ENCODE results near the gene SORCS2.
A peak's percentile ranks its signal among the peaks of the same experiment; 100 is the strongest.
"Not testable (repeated sequence)": the region's sequence is repeated elsewhere in the genome, so short reads cannot be mapped to it uniquely, and the experiment has no call there.

The SORCS2 gene

DNA sequence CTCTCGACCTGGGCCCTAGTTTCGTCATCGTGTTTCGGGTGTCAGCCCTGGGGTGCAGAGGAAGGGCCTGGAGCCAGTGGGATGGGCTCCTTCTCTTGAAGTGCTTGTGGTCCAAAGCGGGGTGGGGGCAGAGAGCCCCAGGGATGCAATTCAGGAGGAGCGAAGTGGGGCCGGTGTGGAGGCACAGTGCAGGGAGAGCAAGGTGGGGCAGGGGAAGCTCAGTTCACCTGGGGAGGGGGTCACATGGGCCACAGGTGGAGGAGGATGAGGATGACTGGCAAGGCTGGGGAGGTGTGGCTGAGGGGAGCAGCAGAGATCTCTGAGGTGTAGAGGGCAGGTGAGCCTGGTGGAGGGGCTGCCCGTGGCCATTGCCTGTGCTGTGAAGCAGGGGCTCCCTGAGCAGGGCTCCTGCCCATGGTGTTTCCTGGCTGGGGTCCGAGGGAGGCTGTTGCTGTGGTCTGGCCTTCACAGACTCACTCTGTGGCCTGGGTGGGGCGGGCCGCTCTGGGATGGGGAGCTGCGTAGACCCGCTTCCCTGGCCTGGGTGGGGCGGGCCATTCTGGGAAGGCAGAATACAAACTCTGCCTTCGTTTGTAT lies 6.9 kb downstream of the SORCS2 start:
- DNase-seq (ENCODE audit: insufficient read length, low spot score): no peak
- FAIRE-seq: no peak

DNA sequence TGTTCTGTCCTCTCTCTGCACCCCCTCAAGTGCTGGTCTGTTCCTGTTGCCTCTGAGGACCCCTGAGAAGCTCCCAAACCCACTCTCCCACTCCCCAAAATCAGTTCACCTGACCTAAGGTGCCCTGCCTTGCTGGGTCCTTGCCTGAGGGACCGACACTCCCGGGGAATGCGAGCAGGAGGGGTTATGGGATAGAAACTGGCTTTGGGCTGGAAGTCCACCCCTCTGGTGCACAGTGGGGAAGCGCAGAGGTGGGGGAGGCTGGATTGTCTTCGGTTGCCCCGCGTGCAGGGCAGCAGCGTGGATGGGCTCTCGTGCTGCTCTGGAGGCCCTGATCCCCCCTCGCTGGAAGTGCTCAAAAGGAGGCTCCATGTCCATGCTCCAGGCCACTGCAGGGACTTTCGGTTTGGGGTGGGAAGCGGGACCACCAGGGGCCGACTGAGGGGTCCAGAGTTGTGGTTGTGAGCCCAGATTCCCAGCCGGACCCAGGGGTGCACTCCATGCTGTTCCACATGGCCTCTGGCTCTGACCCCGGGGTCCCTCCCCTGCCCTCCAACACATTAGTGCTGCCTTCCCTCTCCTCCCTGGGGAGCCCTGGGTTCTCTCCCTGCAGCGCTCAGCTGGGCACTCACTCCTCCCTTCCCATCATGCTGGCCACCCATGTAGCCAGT lies 7.6 kb downstream of the SORCS2 start:
- DNase-seq (ENCODE audit: insufficient read length, low spot score) (no peak), FAIRE-seq (no peak)

DNA sequence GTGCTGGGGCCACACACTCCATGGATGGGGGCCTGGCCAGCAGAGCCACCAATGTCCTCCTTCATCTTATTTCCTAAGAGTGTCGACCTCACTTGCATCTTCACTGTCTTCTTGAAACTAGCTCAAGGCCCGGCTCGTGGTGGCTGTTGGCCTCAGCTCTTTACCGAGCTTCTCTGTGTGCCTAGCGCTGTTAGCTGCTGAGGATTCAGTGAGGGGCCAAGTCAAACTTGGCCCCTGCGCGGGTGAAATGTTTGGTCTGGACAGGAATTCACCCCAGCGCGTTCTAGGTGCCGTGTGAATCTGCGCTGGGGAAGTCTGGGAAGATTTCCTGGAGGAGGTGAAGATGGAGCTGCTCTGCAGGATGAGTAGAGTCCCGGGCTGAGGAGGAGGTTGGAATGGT lies 8.5 kb downstream of the SORCS2 start:
- FAIRE-seq: no peak

DNA sequence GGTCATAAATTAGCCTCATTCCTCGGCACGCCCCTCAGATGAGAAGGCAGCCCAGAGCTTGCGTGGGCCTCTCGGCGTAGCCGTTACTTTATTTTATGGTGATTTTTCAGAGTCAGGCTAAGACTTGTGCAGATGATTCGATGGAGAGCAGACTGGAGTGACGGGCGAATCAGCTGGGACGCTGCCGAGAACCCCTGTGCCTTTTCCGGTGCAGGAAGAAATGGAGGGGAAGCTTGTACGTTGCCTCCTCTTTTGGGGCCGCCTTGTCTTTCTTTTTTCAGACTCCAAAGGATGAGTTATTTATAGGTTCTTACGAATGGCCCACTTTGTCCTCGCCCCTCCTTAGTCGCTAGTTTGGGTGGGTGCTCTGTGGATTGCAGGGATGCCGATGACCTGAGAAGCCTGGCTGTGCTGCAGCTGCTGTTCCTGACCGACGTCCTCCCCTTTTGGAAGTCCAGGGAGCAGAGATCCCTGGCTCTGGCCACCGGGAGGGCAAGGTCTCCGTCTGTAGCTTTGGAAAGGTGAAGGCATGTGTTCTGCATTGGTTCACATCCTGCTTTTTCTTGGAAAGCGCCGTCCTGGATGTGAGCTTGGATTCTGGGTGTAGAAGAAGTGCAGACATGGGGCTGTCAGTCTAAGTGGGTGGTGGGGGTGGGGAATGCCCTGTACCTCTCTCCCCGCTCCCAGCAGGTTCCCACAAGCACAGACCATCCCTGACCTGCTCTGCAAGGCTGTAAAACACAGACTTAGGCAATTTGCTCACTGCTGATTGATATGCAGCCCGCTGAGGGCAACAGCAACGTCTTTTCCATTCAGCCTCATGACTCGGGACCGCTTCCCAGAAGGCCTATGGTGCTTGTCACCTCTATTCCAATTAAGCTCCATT lies 9.3 kb downstream of the SORCS2 start:
- DNase-seq (ENCODE audit: insufficient read length, low spot score) (no peak), FAIRE-seq (no peak)

More for the DNA sequence above, 8.5 kb downstream of the SORCS2 start:
- DNase-seq (ENCODE audit: insufficient read length, low spot score): no peak

DNA sequence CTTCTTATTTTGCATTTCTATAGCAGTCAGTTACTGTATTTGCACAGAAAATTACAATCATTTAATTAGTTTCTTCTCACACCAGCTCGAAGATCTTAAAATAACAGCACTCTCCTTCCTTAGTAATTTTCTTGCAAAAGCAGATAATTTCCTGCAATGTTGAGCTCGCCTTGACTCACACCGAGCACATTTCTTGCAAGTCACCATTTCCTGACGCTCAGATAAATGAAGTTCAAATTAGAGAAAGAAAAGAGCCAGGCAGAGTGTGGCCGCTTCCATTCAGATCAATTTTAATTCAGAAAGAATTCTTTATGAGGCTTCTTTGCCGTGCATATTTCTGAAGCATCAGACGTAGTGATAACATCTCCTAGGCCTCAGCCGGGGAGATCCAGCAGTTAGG lies 10.1 kb downstream of the SORCS2 start:
- FAIRE-seq (no peak), DNase-seq (ENCODE audit: insufficient read length, low spot score) (no peak)

DNA sequence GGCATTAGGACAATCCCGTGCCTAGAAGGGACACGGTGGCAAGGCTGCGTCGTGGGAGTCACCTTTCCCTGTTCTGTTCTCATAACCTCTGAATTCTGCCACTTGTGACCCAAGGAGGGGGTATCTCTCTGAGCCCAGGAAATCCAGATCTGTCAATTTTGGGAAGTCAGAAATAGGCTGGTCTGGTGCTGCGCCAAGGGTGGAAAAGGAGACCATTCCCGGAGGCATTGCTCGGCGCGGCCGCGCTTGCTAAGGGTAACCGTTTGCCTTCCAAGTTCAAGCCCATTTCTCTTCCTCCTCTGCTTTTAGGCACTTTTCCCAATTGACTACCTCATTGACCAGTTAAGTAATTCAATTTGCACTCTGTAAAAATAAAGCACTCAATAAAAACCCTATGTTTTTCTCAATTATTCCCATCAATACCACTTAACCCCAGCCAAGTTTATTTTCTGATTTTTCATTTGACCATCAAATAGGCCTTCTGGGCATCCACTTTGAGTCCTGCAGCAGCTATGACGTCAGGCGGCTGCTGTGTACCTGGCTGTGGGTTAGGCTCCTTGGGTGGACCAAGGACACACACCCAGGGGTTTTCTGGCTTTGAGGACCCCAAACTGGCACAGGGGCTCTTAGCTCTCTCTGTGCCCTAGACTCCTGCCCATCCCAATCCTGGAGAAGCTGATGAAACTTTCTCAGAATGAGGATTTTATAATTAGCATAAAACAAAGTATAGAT lies 12.5 kb downstream of the SORCS2 start:
- no peak for FAIRE-seq
- no peak for DNase-seq (ENCODE audit: insufficient read length, low spot score)

DNA sequence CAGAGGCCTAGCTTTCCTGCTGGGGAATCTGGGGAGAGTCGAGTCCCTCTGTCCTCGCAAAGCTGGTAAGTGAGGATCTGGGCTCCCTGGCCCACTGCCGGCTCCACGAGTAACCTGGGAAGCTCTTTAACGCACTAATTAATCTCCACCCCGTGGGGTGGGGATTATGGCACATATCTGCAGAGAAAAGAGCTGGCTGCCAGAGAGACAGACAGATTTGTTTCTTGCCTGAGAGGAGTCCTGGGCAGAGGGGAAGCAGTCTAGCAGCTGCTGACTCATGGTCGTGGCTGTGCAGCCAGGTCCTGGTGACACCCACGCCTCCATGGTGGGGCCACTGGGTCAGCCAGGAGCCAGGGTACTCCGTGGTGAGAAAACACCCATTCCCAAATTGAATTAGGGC lies 14.0 kb downstream of the SORCS2 start:
- peak; percentile 45 for DNase-seq (ENCODE audit: insufficient read length, low spot score)
- FAIRE-seq: no peak

DNA sequence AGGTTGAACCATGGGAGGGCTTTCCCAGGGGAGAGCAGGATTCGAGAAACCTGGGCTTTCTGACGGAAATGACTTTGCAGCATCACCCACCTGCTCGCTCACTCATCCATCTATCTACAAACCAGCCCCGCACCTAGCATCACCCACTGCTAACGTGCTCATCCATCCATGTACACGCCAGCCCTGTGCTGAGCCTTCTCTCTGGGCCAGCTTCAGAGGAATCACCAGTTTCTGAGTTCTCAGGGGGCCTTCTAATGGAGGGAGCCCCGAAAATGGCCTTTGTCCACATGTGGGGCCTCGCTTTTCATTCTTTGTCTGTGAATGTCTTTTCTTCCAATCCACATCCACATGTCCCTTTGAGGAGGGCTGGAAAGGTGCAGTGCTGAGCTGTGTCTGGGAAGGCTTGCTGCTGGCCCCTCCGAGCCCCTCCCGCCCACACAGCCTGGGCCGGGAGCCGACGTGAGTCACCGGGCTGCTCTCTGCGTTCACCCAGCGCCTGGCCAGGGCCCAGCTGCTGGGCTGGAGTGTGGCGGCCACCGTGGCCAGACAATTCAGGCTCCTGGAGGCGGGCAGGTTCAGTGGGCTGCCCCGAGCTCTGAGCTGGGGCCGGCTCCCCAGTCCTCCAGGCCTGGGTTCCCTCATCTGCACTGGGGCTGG lies 14.7 kb downstream of the SORCS2 start:
- DNase-seq (ENCODE audit: insufficient read length, low spot score) (peak; percentile 89), FAIRE-seq (peak; percentile 94)

DNA sequence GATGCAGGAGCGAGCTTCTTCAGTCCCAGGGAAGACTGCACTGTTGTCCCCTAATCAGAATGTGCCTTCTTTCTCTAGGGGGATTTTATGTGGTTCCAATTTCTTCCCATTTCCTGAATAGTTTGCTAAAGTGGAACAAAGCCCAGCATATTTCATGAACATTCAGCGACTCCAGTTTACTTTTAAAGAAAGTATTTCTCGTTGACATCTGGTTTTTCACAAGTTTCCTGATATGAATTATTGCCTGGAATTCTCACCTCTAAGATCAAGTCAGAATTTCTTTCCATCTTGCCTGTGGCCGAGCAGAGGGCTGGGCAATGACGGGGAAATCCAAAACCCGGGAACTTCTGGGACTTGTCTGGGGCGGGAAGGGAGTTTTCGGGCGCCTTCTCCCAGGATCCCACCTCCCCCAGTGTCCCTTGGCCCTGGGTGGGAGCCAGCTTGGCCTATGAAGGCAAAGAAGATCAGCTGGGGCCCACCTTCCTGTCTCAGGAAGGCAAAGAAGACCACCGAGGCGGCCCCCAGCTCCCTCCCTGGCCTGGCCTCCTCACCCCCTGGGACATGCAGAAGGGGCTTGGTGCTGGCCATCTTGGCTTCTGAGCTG lies 15.4 kb downstream of the SORCS2 start:
- DNase-seq (ENCODE audit: insufficient read length, low spot score): no peak
- FAIRE-seq: no peak

DNA sequence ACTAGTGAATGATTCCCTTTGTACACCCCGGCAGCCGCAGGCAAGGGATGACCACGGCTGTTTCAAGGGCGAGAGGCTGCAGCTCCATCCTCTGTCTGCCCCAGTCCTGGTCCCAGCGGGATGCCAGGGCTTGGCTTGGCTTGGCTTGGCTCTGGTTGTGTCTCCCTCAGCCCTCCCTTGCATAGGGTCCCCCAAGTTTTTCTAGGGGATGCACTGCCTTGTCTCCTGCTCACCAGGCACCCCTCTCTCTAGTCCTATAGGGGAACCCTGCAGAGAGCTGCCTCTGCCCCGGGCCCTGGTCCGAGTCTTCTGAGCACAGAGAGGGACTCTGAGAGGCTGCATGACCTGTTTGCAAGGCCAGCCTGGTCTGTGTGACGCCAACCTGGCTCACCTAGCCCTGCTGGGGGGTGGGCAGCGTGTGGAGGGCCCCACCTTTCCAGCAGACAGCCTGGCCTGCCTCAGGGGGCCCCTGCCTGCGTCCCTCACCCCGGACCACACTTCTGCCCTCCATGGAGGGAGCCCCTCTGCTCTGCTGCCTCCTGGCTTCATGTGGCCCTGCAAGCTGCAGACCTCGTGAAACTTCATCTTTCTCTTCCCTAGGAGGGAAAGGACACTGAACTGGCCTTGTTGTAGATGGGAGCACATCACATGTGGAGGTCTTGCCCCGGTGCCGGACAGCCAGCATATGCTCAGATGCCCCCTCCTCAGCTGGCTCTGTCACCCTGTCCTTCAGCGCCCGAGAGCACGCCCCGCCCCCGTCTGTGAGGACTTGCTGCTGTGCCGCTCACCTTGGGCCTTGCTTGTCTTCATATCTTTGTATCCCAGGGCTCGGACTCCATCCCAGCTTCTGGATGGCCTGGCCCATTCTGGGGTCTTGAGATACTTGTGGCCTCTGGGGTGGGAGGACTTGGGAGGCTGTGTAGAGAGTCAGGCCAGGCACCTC lies 16.4 kb downstream of the SORCS2 start:
- DNase-seq (ENCODE audit: insufficient read length, low spot score): no peak
- FAIRE-seq: no peak

DNA sequence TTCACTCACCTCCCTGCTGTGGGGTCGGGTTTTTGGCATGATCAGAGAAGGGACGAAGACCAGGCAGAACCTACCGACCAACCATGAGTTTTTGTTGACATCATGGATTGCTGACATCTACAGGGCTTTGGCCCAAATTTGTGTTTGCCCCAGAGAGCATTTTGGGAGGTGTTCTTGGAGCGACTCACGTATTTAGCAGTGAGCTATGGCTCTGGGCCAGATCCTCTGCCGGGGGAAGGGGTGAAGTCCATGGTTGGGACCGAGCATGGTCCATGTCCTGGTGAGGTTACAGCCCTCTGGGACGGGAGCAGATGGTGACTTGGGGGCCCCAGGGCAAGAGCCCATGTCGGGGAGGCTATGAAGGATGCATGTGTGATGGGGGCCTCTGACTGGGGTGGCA lies 17.4 kb downstream of the SORCS2 start:
- DNase-seq (ENCODE audit: insufficient read length, low spot score) (no peak), FAIRE-seq (no peak)

DNA sequence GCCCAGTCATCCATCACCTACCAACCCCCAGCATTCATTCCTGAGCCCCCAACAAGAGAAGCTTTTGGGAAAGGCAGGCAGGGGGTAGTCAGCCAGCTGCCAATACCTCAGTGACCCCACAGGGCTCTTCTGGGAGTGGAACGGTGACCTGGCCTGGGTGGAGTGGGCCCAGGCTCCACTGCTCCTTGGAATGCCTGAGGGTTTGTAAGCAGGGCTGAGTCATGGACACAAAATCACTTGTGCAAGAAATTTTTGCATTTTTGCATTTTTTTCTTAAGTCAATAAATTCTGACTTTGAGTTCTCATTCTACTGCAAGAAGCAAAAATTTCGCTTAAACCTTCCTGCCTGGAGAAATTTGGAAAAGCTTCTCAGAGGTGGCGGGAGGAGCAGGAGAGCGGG lies 18.5 kb downstream of the SORCS2 start:
- DNase-seq (ENCODE audit: insufficient read length, low spot score) (peak; percentile 70), FAIRE-seq (no peak)

DNA sequence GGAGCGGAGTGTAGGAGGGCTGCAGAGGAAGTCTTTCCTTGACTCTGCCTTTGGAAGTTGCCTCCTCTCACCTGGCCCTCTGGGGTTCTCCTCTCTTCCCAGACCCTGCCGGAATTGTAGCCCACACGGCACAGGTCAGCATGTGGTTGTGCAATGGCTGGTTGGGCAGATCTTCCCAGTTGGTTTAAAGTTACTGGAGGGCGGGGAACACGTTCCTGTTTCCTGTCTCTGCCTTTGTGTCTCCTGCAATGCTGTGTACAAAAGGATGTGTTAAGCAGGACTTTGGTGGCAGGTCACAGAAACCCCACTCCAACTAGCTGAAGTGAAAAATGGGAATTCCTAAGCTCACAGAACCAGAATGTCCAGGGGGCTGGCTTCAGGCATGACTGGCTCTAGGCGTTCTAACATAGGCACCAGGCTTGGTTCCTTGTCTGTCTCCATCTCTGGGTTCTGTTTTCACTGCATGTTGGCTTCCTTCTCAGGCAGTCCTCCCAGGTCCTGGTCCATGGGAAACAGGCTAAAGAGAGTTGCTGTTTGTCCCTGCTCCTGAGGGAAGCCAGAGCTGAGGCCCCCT lies 19.9 kb downstream of the SORCS2 start:
- FAIRE-seq (no peak), DNase-seq (ENCODE audit: insufficient read length, low spot score) (no peak)

DNA sequence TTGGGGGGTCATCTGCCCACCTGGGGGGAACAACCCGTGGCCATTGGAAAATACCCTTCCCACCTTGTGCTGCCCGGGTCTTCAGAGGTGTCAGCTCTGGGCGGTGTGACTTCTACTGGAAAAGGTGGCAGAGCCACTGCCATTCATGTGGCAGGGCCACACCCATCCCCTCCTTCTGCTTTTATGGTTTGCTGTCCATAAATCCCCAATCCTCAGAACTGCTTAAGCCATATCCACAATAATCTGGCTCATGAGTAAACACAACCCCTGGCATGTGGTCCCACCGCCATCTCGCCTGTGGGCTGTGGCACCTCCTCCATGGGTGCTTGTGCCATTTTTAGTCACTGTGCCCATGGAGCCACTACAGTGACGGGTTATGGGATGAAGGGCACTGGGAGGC lies 20.6 kb downstream of the SORCS2 start:
- FAIRE-seq: no peak
- no peak for DNase-seq (ENCODE audit: insufficient read length, low spot score)

DNA sequence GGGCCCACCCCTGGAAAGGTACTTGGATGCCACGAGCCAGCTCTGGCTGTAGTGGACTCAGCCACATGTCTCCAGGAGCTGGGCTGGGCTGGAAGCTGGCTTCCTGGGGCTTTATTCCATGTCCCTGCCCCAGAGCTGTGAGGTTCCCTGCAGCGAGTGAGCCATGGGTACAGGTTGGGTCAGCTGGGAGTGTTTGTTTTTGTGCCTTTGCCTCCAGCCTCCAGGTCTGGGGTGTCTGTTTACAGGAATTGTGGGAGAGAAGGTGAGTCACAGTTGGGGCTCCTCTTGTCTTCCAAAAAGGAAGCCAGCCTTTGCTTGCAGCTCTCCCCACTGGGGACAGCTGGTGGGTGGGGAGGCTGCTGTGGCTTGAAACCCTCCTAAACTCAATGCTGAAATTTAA lies 21.5 kb downstream of the SORCS2 start:
- DNase-seq (ENCODE audit: insufficient read length, low spot score) (no peak), FAIRE-seq (no peak)

DNA sequence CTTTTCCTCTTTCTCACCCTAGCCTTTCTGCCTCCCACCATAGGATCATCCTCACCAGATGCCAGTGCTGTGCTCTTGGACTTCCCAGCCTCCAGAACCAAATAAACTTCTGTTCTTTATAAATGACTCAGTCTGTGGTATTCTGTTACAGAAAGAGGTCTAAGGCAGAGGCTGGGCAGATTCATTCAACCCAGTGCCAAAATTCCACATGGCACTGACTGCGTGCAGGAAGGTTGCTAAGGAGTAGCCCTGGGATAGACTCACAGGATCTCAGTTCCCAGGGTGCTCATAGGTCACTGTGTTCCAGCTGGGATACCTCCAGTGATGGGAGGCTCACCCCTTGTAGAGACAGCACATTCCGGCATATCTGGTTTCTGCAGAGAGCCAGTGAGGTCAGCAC lies 22.0 kb downstream of the SORCS2 start:
- no peak for FAIRE-seq
- no peak for DNase-seq (ENCODE audit: insufficient read length, low spot score)

DNA sequence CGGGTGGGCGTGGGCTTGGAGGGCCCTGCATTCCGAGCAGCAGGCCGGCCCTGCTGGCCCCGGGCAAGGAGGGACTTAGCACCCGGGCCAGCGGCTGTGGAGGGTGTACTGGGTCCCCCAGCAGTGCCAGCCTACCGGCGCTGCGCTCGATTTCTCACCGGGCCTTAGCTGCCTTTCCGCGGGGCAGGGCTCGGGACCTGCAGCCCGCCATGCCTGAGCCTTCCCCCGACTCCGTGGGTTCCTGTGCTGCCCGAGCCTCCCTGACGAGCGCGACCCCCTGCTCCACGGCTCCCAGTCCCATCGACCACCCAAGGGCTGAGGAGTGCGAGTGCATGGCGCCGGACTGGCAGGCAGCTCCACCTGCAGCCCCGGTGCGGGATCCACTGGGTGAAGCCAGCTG lies 22.8 kb downstream of the SORCS2 start:
- not testable (repeated sequence) for DNase-seq (ENCODE audit: insufficient read length, low spot score); FAIRE-seq

DNA sequence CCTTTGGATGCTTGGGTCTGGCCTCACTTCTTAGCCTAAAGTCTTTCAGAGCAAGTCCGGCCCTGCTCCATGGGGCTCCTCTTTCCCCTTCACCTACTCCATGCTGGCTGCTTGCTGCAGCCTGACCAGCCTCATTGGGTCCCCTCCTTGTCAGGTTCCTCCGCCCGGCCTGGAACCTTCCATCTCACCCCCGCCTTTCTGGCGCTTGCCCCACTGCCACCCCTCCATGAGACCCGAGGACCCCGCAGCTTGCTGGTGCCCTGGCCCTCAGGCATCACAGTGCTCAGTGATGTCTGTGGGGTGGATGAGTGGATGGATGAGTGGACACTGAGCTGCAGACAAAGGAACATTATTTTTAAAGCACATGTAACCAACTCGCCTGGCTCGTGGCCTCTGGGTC lies 24.7 kb downstream of the SORCS2 start:
- no peak for DNase-seq (ENCODE audit: insufficient read length, low spot score)
- no peak for FAIRE-seq
